Loucy (cell line): ENCODE results near the gene YWHAH.

Experiments used
- EZH2phosphoT487 ChIP-seq: fragments of 200-600 bp; IDR thresholded peaks from 2 replicates; pipeline ENCODE4 v1.6.1; 2018; ENCODE audit warnings: antibody characterized with exemption, mild to moderate bottlenecking, moderate library complexity, borderline replicate concordance
- TF ChIP-seq, protein P1 (sequence below): fragments of 200-600 bp; sonication (generic); conservative IDR thresholded peaks from 2 replicates; pipeline ENCODE4 v1.5.1; 2014; ENCODE audit warnings: mild to moderate bottlenecking, antibody characterized with exemption, low read length

DNA sequence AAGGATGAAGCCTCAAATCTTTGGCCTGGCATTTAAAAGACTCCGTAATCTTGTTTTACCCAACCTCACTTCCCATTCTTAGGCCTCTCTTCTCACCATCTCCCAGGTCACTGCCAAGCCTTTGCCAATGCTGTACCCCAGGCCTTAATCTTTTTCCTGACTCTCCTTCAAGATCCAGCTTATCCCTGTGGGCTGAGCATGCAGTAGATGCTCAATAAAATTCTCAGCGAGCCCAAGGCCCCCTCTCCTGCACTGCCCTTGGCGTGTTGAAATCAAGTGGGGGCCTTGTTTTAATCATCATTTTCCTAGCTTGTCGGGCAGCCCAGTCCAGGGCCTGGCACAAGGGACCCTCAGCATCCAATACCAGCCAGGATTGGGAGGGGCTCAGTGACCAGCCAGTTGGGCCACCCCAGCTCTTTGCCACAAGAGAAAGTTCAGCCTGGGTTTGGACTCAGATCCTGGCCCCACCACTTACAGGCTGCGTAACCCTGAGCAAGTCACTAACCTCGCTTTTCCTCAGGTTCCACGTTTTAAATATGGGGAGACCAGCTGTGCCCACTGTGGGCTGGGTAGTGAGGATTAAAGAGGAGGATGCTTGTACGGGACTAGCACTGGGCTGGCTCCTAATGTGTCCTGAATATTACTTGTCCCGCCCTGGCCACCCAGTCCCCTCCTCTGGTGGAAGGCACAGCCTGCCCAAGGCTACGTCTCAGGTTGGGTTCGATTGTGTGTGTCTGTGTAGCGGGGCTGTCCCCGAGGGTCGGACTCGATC lies 943 bp upstream of the YWHAH start:
- TF ChIP-seq, protein P1, sequence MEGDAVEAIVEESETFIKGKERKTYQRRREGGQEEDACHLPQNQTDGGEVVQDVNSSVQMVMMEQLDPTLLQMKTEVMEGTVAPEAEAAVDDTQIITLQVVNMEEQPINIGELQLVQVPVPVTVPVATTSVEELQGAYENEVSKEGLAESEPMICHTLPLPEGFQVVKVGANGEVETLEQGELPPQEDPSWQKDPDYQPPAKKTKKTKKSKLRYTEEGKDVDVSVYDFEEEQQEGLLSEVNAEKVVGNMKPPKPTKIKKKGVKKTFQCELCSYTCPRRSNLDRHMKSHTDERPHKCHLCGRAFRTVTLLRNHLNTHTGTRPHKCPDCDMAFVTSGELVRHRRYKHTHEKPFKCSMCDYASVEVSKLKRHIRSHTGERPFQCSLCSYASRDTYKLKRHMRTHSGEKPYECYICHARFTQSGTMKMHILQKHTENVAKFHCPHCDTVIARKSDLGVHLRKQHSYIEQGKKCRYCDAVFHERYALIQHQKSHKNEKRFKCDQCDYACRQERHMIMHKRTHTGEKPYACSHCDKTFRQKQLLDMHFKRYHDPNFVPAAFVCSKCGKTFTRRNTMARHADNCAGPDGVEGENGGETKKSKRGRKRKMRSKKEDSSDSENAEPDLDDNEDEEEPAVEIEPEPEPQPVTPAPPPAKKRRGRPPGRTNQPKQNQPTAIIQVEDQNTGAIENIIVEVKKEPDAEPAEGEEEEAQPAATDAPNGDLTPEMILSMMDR, result no peak
- no peak for TF ChIP-seq EZH2phosphoT487
